Measurements from ENCODE around the gene SPEF1.

DNA sequence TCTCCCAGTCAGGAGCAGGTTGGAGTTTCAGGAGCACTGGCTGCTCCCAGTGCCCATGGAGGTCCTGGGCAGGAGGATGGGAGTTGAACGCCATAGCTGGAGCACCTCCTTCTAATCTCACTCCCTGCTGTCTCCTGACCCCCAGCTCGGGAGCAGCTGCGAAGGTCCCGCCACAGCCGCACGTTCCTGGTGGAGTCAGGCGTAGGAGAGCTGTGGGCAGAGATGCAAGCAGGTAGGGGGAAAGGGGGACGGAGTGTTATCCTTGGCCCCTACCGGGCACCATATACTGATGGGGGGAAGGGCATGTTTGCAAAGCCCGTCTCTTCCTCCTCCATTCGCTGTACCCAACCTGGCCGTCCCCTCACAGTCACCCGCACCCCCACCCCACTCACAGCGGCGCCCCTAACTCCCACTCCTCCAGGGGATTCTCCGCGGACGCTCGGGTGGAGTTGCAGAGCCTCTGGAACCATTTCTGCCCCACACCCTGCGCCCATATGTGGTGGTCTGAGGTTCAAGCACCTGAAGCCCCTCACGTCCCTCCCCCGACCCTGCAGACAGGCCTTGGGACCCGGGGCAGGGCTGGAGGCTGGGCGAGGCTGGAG lies 32.1 kb downstream of the SPEF1 start:
- TF ChIP-seq SUZ12 (IDR thresholded peaks at IDR 0.05; ENCODE audit: extremely low read depth, insufficient read depth, insufficient read length) (no peak), YY1 (IDR thresholded peaks at IDR 0.05; ENCODE audit: insufficient read depth, insufficient read length) (no peak), ZNF274 (IDR thresholded peaks at IDR 0.05; ENCODE audit: low read depth, low read length) (no peak)

Measured in NT2/D1 (cell line).